Measurements from ENCODE around the gene AMH. TPM values are rescaled to one million over a fixed set of nuclear protein-coding genes. Genes with fewer than 3 reads are reported as not detected.
A peak's percentile ranks its signal among the peaks of the same experiment; 100 is the strongest.

AMH gene
- total RNA-seq, 2 donors from 2014 or later: 2.0 to 6.1 TPM

DNA sequence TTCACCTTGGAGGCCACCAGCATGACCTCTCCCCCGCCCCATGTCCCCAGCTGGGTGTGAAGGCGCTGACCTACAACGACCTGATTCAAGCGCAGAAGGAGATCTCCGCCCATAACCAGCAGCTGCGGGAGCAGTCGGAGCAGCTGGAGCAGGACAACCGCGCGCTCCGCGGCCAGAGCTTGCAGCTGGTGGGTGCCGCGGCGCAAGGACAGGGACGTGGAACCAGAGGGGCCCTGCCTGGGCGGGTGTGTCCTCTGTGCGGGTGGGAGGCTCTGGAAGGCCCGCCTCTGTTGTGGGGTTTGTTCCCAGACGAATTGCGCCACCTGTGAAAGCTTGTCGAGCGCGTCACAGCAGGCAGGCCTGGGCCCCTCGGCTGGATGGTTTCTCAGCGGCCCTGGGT lies 35.3 kb upstream of the AMH start:
- H3K27me3 Mint-ChIP-seq: no peaks in the 10 kb centered on the region
- peaks cover 5% of the 10 kb centered on the region for H3K4me1 Mint-ChIP-seq
- ATAC-seq (replicated peaks): no peak
- H3K36me3 Mint-ChIP-seq (ENCODE audit: low read depth): peaks cover 98% of the 10 kb centered on the region
- no peak overlapping the region for H3K4me3 Mint-ChIP-seq
- H3K9me3 Mint-ChIP-seq: no peaks in the 10 kb centered on the region
- peak overlapping the region; percentile 34 for H3K27ac Mint-ChIP-seq

DNA sequence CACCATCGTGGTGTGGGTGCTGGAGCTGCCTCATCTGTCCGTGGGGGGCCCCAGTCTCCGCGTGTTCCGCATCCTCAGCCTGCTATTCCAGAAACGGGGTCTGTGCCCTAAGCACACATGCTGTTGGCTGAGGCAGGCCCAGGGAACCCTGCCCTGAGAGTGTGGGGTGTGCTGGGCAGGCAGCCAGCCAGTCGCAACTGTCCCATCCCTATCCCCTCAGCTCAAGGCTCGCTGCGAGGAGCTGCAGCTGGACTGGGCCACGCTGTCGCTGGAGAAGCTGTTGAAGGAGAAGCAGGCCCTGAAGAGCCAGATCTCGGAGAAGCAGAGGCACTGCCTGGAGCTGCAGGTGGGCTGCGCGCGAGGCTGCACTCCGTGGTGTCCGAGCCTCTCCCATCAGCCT lies 34.9 kb upstream of the AMH start:
- H3K36me3 Mint-ChIP-seq (ENCODE audit: low read depth): peaks cover 98% of the 10 kb centered on the region
- H3K4me1 Mint-ChIP-seq: peaks cover 5% of the 10 kb centered on the region
- H3K27ac Mint-ChIP-seq: no peak overlapping the region
- no peaks in the 10 kb centered on the region for H3K27me3 Mint-ChIP-seq
- H3K9me3 Mint-ChIP-seq: no peaks in the 10 kb centered on the region
- no peak overlapping the region for H3K4me3 Mint-ChIP-seq
- no peak for ATAC-seq (replicated peaks)

DNA sequence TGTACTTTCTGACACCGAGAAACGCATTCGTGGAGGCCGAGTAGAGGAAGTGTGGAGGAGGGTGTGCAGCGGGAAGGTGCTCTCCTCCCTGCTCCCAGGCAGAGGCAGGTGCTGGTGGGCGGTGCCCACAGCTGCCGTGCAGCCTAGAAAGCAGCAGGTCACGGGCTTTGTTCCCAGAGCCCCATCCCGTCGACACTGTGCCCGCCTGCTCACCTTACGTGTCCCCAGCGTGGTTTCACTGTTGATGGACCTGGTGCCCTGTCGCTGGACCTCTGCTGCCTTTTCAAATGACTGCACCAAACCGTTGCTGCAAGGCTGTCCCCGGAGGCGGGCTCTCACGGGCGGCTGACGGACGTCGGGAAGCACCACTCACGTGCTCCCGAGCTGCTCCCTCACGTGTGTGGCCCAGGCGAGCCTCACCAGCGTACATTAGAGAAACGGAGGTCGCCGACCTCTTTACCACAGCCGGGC lies 33.8 kb upstream of the AMH start:
- Mint-ChIP-seq H3K36me3 (ENCODE audit: low read depth) (peaks cover 99% of the 10 kb centered on the region), H3K4me3 (peak overlapping the region; percentile 35), H3K27me3 (no peaks in the 10 kb centered on the region), H3K4me1 (peaks cover 5% of the 10 kb centered on the region), H3K27ac (peak overlapping the region; percentile 63), H3K9me3 (no peaks in the 10 kb centered on the region)
- ATAC-seq (replicated peaks): peak; percentile 38

DNA sequence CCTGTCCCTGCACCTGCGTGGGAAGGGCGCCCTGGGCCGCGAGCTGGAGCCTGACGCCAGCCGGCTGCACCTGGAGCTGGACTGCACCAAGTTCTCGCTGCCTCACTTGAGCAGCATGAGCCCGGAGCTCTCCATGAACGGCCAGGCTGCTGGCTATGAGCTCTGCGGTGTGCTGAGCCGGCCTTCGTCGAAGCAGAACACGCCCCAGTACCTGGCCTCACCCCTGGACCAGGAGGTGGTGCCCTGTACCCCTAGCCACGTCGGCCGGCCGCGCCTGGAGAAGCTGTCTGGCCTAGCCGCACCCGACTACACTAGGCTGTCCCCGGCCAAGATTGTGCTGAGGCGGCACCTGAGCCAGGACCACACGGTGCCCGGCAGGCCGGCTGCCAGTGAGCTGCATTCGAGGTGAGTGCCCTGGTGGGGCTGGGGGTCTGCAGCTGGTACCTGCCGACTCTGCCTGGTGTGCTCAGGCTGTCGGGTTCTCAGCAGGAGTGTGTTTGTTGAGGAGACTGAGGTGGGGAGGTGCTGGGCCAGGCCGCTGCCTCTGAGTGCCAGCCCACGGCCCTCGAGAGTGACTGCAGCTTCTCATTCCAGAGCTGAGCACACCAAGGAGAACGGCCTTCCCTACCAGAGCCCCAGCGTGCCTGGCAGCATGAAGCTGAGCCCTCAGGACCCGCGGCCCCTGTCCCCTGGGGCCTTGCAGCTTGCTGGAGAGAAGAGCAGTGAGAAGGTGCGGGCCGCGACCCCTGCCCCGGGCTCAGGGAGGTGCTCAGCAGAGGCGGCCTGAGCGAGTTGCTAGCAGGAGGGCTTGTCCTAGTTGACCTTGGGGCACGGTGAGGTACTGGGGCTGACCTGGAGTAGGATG lies 32.5 kb upstream of the AMH start:
- peaks cover 5% of the 10 kb centered on the region for H3K4me1 Mint-ChIP-seq
- H3K27ac Mint-ChIP-seq: peak overlapping the region; percentile 58
- peaks cover 99% of the 10 kb centered on the region for H3K36me3 Mint-ChIP-seq (ENCODE audit: low read depth)
- H3K9me3 Mint-ChIP-seq: no peaks in the 10 kb centered on the region
- no peaks in the 10 kb centered on the region for H3K27me3 Mint-ChIP-seq
- no peak overlapping the region for H3K4me3 Mint-ChIP-seq
- no peak for ATAC-seq (replicated peaks)

DNA sequence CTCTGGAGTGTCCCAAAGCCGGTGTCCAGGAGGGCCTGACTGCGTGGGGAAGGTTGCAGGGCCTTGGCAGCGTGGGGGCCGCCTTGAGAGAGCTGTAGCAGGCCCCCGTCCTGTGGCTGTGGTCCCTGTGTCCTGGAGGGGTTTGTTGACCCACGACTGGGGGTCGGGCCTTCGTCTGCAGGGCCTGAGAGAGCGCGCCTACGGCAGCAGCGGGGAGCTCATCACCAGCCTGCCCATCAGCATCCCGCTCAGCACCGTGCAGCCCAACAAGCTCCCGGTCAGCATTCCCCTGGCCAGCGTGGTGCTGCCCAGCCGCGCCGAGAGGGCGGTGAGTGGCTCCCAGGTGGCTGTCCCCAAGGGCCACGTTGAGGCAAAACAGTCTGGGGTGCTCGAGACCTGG lies 31.5 kb upstream of the AMH start:
- H3K27ac Mint-ChIP-seq: no peak overlapping the region

DNA sequence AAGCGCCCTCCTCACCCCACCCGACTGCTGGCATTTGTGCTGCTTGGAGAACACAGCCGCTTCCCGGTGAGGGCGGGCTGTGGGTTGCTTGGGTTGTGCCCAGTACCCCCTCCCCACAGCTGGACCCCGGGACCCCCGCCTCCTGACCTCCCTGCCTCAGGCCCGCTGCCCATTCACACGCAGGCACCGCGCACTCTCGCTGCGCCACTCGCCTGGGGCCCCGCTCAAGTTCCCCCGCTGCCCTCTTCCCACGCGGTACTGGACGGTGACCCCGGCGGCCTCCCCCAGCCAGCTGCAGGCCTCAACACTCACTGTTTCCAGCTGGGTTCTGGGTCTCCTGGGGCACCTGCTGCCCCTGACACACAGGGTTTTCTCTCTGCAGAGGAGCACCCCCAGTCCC lies 29.4 kb upstream of the AMH start:
- Mint-ChIP-seq H3K27ac (no peak overlapping the region), H3K4me1 (peaks cover 3% of the 10 kb centered on the region), H3K27me3 (no peaks in the 10 kb centered on the region), H3K9me3 (no peaks in the 10 kb centered on the region), H3K36me3 (ENCODE audit: low read depth) (peaks cover 90% of the 10 kb centered on the region), H3K4me3 (no peak overlapping the region)
- no peak for ATAC-seq (replicated peaks)

More for the DNA sequence above, 31.5 kb upstream of the AMH start:
- no peak for ATAC-seq (replicated peaks)
- no peaks in the 10 kb centered on the region for H3K9me3 Mint-ChIP-seq
- peaks cover 93% of the 10 kb centered on the region for H3K36me3 Mint-ChIP-seq (ENCODE audit: low read depth)
- peaks cover 5% of the 10 kb centered on the region for H3K4me1 Mint-ChIP-seq
- H3K4me3 Mint-ChIP-seq: no peak overlapping the region
- no peaks in the 10 kb centered on the region for H3K27me3 Mint-ChIP-seq

DNA sequence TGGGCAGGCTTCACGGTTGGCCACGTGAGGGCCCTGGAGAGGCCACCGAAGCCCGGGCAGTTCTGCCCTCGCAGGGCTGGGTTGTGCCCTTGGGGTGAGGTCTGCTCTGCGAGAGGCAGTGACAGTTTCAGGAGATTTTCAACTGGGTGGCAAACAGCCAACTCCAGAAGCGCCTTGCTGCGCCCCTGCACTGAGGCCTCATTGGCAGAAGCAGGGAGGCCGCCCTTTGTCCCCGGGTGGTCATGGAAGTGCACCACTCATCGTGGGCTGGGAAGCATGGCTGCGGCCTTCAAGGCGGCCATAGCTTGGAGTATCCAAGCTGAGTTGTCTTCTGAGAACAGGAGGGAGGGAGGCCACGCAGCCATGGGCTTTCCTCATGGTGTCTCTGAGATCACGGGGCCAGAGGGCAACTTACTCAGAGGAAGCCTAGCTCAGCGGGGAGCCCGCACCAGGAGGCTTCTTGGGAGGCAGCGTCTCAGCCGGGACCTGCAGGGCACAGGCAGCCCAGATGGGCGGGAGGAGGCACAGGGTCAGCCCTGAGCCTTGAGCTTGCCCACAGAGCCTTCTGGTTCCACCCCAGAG lies 27.8 kb upstream of the AMH start:
- Mint-ChIP-seq H3K36me3 (ENCODE audit: low read depth) (peaks cover 89% of the 10 kb centered on the region), H3K27ac (no peak overlapping the region), H3K9me3 (no peaks in the 10 kb centered on the region), H3K27me3 (no peaks in the 10 kb centered on the region), H3K4me1 (peaks cover 3% of the 10 kb centered on the region), H3K4me3 (no peak overlapping the region)
- no peak for ATAC-seq (replicated peaks)

DNA sequence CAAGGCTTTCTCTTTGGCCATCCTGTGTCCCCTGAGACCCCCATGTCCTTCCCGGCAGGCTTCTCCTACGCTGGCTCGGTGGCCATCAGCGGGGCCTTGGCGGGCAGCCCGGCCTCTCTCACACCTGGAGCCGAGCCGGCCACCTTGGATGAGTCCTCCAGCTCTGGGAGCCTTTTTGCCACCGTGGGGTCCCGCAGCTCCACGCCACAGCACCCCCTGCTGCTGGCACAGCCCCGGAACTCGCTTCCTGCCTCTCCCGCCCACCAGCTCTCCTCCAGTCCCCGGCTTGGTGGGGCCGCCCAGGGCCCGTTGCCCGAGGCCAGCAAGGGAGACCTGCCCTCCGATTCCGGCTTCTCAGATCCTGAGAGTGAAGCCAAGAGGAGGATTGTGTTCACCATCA lies 27.2 kb upstream of the AMH start:
- Mint-ChIP-seq H3K36me3 (ENCODE audit: low read depth) (peaks cover 83% of the 10 kb centered on the region), H3K4me1 (peaks cover 3% of the 10 kb centered on the region), H3K9me3 (no peaks in the 10 kb centered on the region), H3K4me3 (no peak overlapping the region), H3K27ac (no peak overlapping the region), H3K27me3 (no peaks in the 10 kb centered on the region)
- no peak for ATAC-seq (replicated peaks)

DNA sequence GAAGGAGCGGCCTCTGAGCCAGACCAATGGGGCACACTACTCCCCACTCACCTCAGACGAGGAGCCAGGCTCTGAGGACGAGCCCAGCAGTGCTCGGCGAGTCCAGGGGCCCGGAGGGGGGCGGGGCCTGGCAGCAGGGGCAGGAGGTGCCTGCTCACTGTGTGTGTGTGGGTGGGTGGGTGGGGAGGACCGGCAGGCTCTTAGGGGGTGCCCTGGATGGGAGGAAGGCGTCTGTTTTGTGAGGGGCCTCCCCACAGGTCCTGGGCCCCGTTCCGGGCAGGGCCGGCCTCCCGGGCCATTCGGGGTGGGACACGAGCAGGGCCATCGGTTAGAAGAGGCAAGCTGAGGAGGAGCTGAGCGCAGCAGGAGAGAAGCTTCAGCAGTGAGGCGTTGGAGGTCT lies 25.7 kb upstream of the AMH start:
- Mint-ChIP-seq H3K9me3 (no peaks in the 10 kb centered on the region), H3K27ac (no peak overlapping the region), H3K4me1 (peaks cover 3% of the 10 kb centered on the region), H3K36me3 (ENCODE audit: low read depth) (peaks cover 75% of the 10 kb centered on the region), H3K4me3 (no peak overlapping the region), H3K27me3 (no peaks in the 10 kb centered on the region)
- no peak for ATAC-seq (replicated peaks)

DNA sequence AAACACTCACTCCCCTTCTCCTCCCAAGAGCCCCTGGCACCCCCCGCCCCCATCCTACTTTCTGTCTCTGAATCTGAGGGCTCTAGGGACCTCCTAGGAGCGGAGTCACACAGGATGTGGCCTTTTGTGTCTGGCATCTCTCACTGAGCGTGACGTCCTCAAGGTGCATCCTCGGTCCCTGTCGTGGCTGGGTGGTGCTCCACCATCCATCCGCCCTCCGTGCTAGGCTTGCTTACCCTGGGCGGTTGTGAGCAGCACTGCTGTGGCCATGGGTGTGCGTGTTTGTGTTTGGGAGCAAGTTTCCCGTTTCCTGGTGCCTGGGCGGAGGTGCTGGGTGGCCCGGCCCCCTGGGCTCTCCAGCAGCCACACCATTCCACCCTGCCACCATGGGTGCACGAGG lies 25.2 kb upstream of the AMH start:
- H3K9me3 Mint-ChIP-seq: no peaks in the 10 kb centered on the region
- H3K4me3 Mint-ChIP-seq: no peak overlapping the region
- peaks cover 75% of the 10 kb centered on the region for H3K36me3 Mint-ChIP-seq (ENCODE audit: low read depth)
- peak overlapping the region; percentile 55 for H3K27ac Mint-ChIP-seq
- H3K4me1 Mint-ChIP-seq: peaks cover 3% of the 10 kb centered on the region
- H3K27me3 Mint-ChIP-seq: no peaks in the 10 kb centered on the region
- peak; percentile 31 for ATAC-seq (replicated peaks)

DNA sequence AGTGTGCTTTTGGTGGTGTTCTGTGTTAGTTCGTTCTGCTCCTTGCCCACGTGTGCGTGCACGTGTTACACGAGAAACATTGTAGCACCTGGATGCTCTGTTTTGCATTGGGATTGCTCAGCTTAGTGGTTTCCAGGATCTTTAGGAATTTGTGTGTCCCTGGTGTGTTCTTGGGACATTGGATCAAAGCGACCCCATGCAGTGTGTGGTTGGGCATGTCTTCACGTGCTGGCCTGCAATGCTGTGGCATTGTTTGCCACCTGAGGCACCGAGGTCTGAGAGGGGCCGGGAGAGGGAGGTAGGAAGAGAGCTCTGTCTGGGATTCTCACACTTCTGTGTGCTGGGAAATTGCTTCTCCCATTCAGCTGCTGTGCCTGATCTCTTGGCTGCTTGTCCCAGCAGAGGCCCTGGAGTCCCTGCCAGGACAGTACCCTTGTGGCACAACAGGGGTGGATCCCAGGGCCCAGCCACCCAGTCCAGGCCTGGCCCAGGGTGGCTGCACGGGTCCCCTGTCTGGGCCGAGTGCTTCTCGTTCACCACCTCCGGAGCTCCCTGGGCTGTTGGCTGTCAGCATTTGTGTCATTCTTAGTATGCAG lies 24.3 kb upstream of the AMH start:
- ATAC-seq (replicated peaks): no peak
- Mint-ChIP-seq H3K27ac (peak overlapping the region; percentile 55), H3K4me3 (no peak overlapping the region), H3K4me1 (peaks cover 3% of the 10 kb centered on the region), H3K36me3 (ENCODE audit: low read depth) (peaks cover 74% of the 10 kb centered on the region), H3K27me3 (no peaks in the 10 kb centered on the region), H3K9me3 (no peaks in the 10 kb centered on the region)

DNA sequence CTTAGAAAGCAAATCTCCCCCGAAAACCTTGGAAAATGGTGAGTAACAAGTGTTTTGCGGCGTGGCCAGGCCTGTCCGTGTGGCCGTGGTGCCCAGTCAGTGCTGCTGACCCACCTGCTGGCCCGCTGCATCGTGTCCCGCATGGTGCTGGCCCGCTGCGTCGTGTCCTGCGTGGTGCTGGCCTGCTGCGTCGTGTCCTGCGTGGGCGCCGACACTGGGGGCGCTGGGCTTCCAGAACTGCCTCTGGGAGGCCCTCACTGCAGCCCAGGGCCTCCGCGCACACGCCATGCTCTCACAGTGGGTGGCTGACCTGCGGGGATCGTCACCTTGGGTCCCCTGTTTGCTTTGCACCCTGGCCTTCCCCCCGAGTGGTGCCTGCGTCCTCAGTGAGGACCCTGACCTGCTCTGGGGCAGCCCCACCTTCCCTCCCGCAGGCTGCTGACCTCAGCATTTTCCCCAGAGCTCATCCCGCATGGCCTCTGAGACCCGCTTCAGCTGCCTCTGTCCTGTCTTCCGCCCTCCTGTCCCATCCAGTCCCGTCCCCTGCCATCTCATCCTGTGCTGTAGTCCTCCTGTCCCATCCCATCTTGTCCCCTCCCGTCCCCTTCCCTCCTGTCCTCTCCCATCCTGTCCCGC lies 23.6 kb upstream of the AMH start:
- ATAC-seq (replicated peaks): no peak
- Mint-ChIP-seq H3K27ac (no peak overlapping the region), H3K27me3 (no peaks in the 10 kb centered on the region), H3K9me3 (no peaks in the 10 kb centered on the region), H3K4me3 (no peak overlapping the region), H3K4me1 (peaks cover 3% of the 10 kb centered on the region), H3K36me3 (ENCODE audit: low read depth) (peaks cover 72% of the 10 kb centered on the region)

DNA sequence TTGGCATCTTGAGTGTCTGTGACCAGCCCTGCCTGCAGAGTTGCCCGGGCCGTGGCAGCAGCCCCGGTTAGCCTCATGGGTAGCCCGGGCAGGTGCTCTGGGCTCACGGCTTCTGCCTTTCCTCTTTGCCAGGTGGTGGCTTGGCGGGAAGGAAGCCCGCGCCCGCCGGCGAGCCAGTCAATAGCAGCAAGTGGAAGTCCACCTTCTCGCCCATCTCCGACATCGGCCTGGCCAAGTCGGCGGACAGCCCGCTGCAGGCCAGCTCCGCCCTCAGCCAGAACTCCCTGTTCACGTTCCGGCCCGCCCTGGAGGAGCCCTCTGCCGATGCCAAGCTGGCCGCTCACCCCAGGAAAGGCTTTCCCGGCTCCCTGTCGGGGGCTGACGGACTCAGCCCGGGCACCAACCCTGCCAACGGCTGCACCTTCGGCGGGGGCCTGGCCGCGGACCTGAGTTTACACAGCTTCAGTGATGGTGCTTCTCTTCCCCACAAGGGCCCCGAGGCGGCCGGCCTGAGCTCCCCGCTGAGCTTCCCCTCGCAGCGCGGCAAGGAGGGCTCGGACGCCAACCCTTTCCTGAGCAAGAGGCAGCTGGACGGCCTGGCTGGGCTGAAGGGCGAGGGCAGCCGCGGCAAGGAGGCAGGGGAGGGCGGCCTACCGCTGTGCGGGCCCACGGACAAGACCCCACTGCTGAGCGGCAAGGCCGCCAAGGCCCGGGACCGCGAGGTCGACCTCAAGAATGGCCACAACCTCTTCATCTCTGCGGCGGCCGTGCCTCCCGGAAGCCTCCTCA lies 22.9 kb upstream of the AMH start:
- Mint-ChIP-seq H3K36me3 (ENCODE audit: low read depth) (peaks cover 67% of the 10 kb centered on the region), H3K27ac (no peak overlapping the region), H3K27me3 (no peaks in the 10 kb centered on the region), H3K4me3 (no peak overlapping the region), H3K9me3 (no peaks in the 10 kb centered on the region), H3K4me1 (peaks cover 3% of the 10 kb centered on the region)
- ATAC-seq (replicated peaks): no peak

DNA sequence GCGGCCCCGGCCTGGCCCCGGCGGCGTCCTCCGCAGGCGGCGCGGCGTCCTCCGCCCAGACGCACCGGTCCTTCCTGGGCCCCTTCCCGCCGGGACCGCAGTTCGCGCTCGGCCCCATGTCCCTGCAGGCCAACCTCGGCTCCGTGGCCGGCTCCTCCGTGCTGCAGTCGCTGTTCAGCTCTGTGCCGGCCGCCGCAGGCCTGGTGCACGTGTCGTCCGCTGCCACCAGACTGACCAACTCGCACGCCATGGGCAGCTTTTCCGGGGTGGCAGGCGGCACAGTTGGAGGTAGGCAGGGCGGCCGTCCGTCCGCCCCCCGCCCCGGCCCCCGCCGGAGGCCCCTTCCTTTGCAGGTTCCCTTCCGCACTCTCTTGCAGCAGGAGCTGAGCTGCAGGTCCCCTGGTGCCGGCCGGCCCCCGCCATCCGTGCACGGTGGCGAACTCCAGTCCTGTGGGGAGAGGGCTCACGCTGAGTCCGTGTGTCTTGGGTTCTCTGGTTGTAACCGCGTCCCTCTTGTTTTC lies 22.2 kb upstream of the AMH start:
- H3K4me3 Mint-ChIP-seq: no peak overlapping the region
- peaks cover 3% of the 10 kb centered on the region for H3K4me1 Mint-ChIP-seq
- H3K9me3 Mint-ChIP-seq: no peaks in the 10 kb centered on the region
- no peaks in the 10 kb centered on the region for H3K27me3 Mint-ChIP-seq
- H3K27ac Mint-ChIP-seq: no peak overlapping the region
- peaks cover 64% of the 10 kb centered on the region for H3K36me3 Mint-ChIP-seq (ENCODE audit: low read depth)
- ATAC-seq (replicated peaks): no peak

Data from activated T-helper 17 cell treated with anti-CD3 and anti-CD28 coated beads, Interleukin-2, amount 50 U/mL, for 72 hours (primary cell).